Subcutaneous adipose tissue (tissue), 4 donors: ENCODE measurements around the gene CPSF4L. TPM values are rescaled to one million over a fixed set of nuclear protein-coding genes. Genes with fewer than 3 reads are reported as not detected.

Experiments used
- CTCF ChIP-seq: fragments of 450-650 bp; IDR thresholded peaks from one replicate; pipeline ENCODE4 v1.5.1; 2016; ENCODE audit warnings: low read depth, mild to moderate bottlenecking, control low read depth, antibody characterized with exemption, moderate library complexity
- total RNA-seq, 4 donors: library from RNA; depleted of rRNA; stranded (reverse); fragments of >200 nt; gene quantifications; one replicate each; pipeline ENCODE4 v1.1.0, GENCODE V29; 2016

CPSF4L gene
- total RNA-seq, 4 donors from 2014 or later, result not detected

- TF ChIP-seq CTCF, result no peak
These were observed 25.2 kb upstream of the CPSF4L start for GRCh38 chr17:73286863-73287296.

DNA sequence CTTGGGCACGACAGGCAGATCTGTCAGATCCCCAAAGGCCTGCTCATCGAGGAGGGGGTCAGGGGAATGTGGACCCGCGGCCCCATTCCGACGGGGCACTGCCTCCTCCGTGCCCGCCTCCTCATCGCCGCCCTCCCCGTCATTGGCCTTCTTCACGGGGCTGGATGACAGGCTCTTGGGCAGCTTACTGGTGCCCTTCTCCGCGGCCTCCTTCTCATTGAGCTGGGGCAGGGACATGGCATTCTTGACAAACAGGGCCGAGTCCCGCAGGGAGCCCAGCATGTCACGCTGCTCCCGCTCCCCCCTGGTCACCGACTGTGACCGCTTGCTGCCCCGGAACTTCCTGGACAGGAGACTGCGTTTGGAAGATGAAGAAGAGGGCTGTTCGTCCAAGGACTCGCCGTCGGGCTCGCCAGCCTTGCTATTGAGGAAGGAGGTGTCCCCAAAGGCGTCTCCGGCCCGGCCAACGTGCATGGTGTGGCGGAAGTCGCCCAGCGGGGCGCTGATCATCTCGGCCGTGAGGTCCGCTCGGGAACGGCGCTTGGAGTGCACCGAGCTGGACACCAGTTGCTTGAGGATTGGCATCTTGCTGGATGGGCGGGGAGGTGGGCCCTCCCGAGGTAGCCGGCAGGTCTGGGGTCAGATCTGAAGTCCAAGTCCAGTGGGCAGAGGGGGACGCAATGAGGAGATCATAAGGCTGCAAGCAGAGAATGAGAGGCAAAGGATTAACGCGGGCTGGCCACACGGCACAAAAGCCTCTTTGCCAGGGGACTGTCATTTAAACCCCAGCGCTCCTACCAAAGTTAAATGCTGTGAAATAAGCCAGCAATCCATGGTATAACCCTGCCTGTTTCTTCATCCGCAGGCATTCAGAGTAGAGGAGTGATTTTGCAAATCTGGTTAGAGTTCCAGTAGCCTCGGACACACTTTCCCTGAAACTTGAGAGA lies 24.5 kb upstream of the CPSF4L start:
- TF ChIP-seq CTCF, result no peak

DNA sequence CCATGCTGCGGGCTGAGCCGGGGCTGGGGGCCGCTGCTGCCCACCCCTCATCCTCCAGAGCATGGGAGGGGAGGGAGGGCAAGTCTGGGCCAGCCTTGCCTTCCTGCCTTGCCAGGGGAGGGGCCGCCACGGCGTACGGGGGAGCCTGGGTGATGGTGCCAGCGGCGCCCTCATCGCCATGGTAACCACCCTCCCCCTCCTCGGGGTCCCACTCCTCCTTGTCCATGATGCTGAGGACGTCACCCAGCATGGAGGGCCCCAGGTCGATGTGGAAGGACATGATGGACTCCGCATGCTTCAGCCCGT lies 23.9 kb upstream of the CPSF4L start:
- TF ChIP-seq CTCF, result no peak

DNA sequence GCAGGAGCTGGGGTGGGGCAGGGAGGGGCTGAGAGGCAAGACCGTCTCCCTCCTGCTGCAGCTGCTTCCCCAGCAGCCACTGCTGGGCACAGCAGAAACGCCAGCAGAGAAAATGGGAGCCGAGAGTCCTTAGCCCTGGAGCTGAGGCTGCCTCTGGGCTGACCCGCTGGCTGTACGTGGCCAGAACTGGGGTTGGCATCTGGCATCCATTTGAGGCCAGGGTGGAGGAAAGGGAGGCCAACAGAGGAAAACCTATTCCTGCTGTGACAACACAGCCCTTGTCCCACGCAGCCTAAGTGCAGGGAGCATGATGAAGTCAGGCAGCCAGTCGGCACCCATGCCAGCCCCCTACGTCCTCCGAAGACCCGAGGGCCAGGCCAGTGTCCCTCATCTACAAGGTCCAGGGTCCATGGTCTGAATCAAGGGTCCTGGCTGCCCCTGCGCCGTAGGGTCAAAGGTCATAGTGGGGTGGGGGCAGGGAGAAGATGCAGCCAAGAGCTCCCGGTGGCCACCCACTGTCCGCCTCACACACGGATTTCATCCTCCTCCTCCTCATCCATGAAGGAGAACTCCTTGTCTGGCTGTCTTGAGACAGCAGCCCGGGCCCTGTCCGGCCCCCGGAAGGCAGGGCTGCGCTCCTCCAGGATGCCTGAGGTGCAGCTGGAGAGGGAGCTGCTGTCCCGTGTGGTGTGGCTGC lies 23.4 kb upstream of the CPSF4L start:
- TF ChIP-seq CTCF, result no peak

DNA sequence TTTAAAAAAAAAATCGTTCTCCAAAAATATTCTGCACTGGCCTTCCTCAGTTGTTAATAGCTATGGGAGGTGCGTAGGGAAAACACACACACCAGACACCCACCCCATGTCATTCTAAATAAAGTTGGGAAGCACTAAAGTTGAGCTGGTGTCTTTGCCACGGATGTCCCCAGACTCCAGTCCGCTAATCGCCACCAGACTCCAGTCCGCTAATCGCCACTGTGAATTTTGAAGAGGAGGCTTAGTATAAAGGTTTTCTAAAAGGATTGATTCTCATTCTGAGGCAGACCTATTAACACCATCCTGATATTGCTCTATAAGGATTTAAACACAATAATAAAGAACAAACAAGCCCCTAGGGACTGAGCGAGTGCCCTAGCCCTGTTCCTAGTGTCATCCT lies 22.7 kb upstream of the CPSF4L start:
- no peak for TF ChIP-seq CTCF

DNA sequence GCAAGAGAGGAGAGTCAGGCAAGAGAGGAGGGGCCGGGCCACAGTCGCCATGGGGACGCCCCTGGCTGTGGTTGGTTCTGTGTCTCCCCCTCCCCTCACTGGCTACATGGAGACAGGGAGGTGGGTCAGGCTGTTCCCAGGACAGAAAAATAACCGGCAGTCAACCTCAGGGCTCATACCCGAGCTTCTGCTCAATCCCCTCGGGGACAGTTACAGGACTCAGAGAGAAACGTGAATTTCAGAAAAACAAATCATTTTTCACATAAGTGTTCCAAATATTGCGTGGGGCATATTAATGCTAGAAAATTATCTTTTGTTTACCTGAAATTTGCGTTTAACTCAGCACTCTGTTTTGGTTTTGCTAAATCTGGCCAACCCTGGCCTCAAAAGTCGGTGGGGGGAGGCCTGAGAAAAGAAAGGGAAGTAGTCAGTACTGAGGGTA lies 22.2 kb upstream of the CPSF4L start:
- TF ChIP-seq CTCF, result no peak

GRCh38 chr17:73283250-73283649 lies 21.6 kb upstream of the CPSF4L start:
- no peak for TF ChIP-seq CTCF
